Fibroblast of lung (primary cell): ENCODE data around the gene CFB.

Experiments used
- CTCF ChIP-seq, 2 donors: IDR thresholded peaks in 1 of 2; conservative IDR thresholded peaks in 1 of 2; 1 replicate in 1 of 2; 2 replicates in 1 of 2; pipeline ENCODE4 v1.5.1; 2011 to 2012; ENCODE audit warnings: low read length in 2 of 2, control low read depth in 1 of 2, inconsistent platforms in 1 of 2, low read depth in 1 of 2, mild to moderate bottlenecking in 1 of 2
- EZH2 ChIP-seq: IDR thresholded peaks from 2 replicates; pipeline ENCODE4 v1.5.1; 2012; ENCODE audit warnings: low read length, control low read depth, mild to moderate bottlenecking; ENCODE audit errors: missing control alignments

GRCh38 chr6:31949926-31950548 is 4.1 kb downstream of the CFB start:
- TF ChIP-seq CTCF (conservative IDR thresholded peaks at IDR 0.05 in 1 of 2, IDR thresholded peaks at IDR 0.05 in 1 of 2; ENCODE audit: low read depth in 1 of 2, low read length in 2 of 2) (no peak), EZH2 (no peak)
